HEK293T (cell line): Measurements from ENCODE around the gene PRKCE.

Experiments
- CTCF ChIA-PET: fragments of 350-600 bp; formaldehyde crosslinking; extraction: SDS; loops from one replicate; lab custom pipeline; 2021; ENCODE audit warnings: antibody characterized with exemption, inconsistent platforms; lab: Yijun Ruan, JAX
- POLR2A ChIA-PET: fragments of 350-600 bp; formaldehyde crosslinking; extraction: SDS; loops from one replicate; lab custom pipeline; 2020; ENCODE audit warnings: antibody characterized with exemption, inconsistent platforms; lab: Yijun Ruan, JAX
- DNase-seq: peaks from one replicate; pipeline ENCODE4 v3.0.0; 2012; ENCODE audit warnings: mixed read lengths; ENCODE audit errors: extremely low spot score
- ARNT ChIP-seq: fragments of 450-650 bp; IDR thresholded peaks from 2 replicates; pipeline ENCODE4 v1.6.1; 2017; ENCODE audit warnings: mild to moderate bottlenecking
- BHLHE40 ChIP-seq: fragments of 450-650 bp; IDR thresholded peaks from 2 replicates; pipeline ENCODE4 v1.6.1; 2016; ENCODE audit warnings: mild to moderate bottlenecking, moderate library complexity, borderline replicate concordance
- CTBP1 ChIP-seq: fragments of 450-650 bp; IDR thresholded peaks from 2 replicates; pipeline ENCODE4 v1.6.1; 2016; ENCODE audit warnings: borderline replicate concordance
- ELF4 ChIP-seq: fragments of 450-650 bp; IDR thresholded peaks from 2 replicates; pipeline ENCODE4 v1.6.1; 2017; ENCODE audit warnings: antibody characterized with exemption
- FOXA1 ChIP-seq: fragments of 450-650 bp; IDR thresholded peaks from 2 replicates; pipeline ENCODE4 v1.6.1; 2016; ENCODE audit warnings: mild to moderate bottlenecking
- FOXK2 ChIP-seq: fragments of 450-650 bp; IDR thresholded peaks from 2 replicates; pipeline ENCODE4 v1.6.1; 2016; ENCODE audit warnings: mild to moderate bottlenecking
- FOXM1 ChIP-seq: fragments of 450-650 bp; IDR thresholded peaks from 2 replicates; pipeline ENCODE4 v1.6.1; 2017; ENCODE audit warnings: mild to moderate bottlenecking, borderline replicate concordance
- HDGF ChIP-seq: fragments of 450-650 bp; IDR thresholded peaks from 2 replicates; pipeline ENCODE4 v1.6.1; 2017; ENCODE audit warnings: antibody characterized with exemption, borderline replicate concordance
- L3MBTL2 ChIP-seq: fragments of 450-650 bp; conservative IDR thresholded peaks from 2 replicates; pipeline ENCODE4 v1.6.1; 2016; ENCODE audit warnings: mild to moderate bottlenecking
- LEF1 ChIP-seq: fragments of 450-650 bp; IDR thresholded peaks from 2 replicates; pipeline ENCODE4 v1.6.1; 2017; ENCODE audit warnings: mild to moderate bottlenecking, borderline replicate concordance
- NFRKB ChIP-seq: fragments of 450-650 bp; IDR thresholded peaks from 2 replicates; pipeline ENCODE4 v1.6.1; 2016; ENCODE audit warnings: mild to moderate bottlenecking, moderate library complexity
- PKNOX1 ChIP-seq: fragments of 450-650 bp; IDR thresholded peaks from 2 replicates; pipeline ENCODE4 v1.6.1; 2016
- SP1 ChIP-seq: fragments of 450-650 bp; IDR thresholded peaks from 2 replicates; pipeline ENCODE4 v1.6.1; 2017
- SUZ12 ChIP-seq: fragments of 450-650 bp; IDR thresholded peaks from 2 replicates; pipeline ENCODE4 v1.6.1; 2016; ENCODE audit warnings: mild to moderate bottlenecking
- TARDBP ChIP-seq: fragments of 450-650 bp; IDR thresholded peaks from 2 replicates; pipeline ENCODE4 v1.6.1; 2016
- ZNF384 ChIP-seq: fragments of 450-650 bp; IDR thresholded peaks from 2 replicates; pipeline ENCODE4 v1.6.1; 2016

PRKCE gene

GRCh38 chr2:46067501-46068305 is 416.2 kb downstream of the PRKCE start:
- TF ChIP-seq ARNT: no peak
- TF ChIP-seq SUZ12: no peak
- TF ChIP-seq HDGF: no peak
- no peak for TF ChIP-seq NFRKB
- no peak for TF ChIP-seq TARDBP
- TF ChIP-seq ZNF384: no peak
- no peak for TF ChIP-seq L3MBTL2
- no peak for TF ChIP-seq FOXM1
- TF ChIP-seq CTBP1: no peak
- TF ChIP-seq LEF1: no peak
- TF ChIP-seq ELF4: no peak
- TF ChIP-seq PKNOX1: no peak
- no peak for TF ChIP-seq FOXA1
- POLR2A ChIA-PET: no interaction called here
- CTCF ChIA-PET: no interaction called here
- DNase-seq: no peak

GRCh38 chr2:46068636-46069035 is 417.2 kb downstream of the PRKCE start:
- POLR2A ChIA-PET: no interaction called here
- TF ChIP-seq ELF4 (no peak), SUZ12 (no peak), PKNOX1 (no peak), ZNF384 (no peak), SP1 (no peak), HDGF (no peak), ARNT (no peak), BHLHE40 (no peak)
- DNase-seq: no peak
- CTCF ChIA-PET: no interaction called here

GRCh38 chr2:46071074-46071473 is 419.6 kb downstream of the PRKCE start:
- DNase-seq: no peak
- POLR2A ChIA-PET: no interaction called here
- TF ChIP-seq FOXK2 (no peak), ZNF384 (no peak), HDGF (no peak), PKNOX1 (no peak), CTBP1 (no peak), LEF1 (no peak), FOXM1 (no peak), SP1 (no peak), TARDBP (no peak), BHLHE40 (no peak), ARNT (no peak), ELF4 (no peak), L3MBTL2 (no peak), FOXA1 (no peak), NFRKB (no peak), SUZ12 (no peak)
- CTCF ChIA-PET: no interaction called here

- TF ChIP-seq CTBP1: no peak
- TF ChIP-seq ZNF384: no peak
- TF ChIP-seq PKNOX1: no peak
- TF ChIP-seq LEF1: no peak
- no peak for TF ChIP-seq SP1
- no peak for TF ChIP-seq ARNT
- no peak for TF ChIP-seq ELF4
- no peak for TF ChIP-seq BHLHE40
- no peak for TF ChIP-seq L3MBTL2
- no peak for TF ChIP-seq TARDBP
- POLR2A ChIA-PET: no interaction called here
- CTCF ChIA-PET: no interaction called here
- no peak for DNase-seq
These were observed 420.8 kb downstream of the PRKCE start for GRCh38 chr2:46072101-46072820.

- no peak for TF ChIP-seq ELF4
- TF ChIP-seq PKNOX1: no peak
- no peak for TF ChIP-seq FOXA1
- TF ChIP-seq CTBP1: no peak
- no peak for TF ChIP-seq L3MBTL2
- no peak for TF ChIP-seq NFRKB
- TF ChIP-seq BHLHE40: no peak
- ChIA-PET CTCF (no interaction called here), POLR2A (no interaction called here)
- DNase-seq: no peak
These were observed 422.1 kb downstream of the PRKCE start for GRCh38 chr2:46073540-46074046.
